ENCODE data around the gene DEDD2.

DNA sequence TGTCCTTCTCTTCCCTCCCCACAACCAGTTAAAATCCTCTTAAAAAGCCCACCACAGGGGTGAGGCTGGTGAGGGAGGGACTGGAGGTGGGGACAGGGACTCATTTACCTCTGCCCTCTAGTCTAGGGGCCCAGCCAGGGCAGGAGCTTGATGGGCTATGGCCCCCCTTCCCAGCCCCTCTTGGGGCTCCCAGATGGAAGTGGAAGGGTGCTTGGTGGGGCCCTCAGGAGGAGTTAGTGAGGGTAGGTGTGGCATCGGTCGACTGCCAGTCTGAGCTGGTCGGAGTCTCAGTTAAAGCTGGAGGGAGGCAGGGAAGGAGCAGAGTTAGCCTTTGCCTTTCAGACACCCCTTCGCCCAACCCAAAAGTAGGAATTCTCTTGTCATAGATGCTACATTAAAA, 13.1 kb upstream of the DEDD2 start:
- TF ChIP-seq, protein P1, sequence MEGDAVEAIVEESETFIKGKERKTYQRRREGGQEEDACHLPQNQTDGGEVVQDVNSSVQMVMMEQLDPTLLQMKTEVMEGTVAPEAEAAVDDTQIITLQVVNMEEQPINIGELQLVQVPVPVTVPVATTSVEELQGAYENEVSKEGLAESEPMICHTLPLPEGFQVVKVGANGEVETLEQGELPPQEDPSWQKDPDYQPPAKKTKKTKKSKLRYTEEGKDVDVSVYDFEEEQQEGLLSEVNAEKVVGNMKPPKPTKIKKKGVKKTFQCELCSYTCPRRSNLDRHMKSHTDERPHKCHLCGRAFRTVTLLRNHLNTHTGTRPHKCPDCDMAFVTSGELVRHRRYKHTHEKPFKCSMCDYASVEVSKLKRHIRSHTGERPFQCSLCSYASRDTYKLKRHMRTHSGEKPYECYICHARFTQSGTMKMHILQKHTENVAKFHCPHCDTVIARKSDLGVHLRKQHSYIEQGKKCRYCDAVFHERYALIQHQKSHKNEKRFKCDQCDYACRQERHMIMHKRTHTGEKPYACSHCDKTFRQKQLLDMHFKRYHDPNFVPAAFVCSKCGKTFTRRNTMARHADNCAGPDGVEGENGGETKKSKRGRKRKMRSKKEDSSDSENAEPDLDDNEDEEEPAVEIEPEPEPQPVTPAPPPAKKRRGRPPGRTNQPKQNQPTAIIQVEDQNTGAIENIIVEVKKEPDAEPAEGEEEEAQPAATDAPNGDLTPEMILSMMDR (IDR thresholded peaks at IDR 0.05), result no peak
- no peak for TF ChIP-seq POLR2A (IDR thresholded peaks at IDR 0.05)

All from thyroid gland (tissue), 4 donors.